HS-27A (cell line): ENCODE results near the gene CFAP77.

Source experiments
- DNase-seq: peaks from one replicate; pipeline ENCODE4 v3.0.0-alpha.2; 2012; ENCODE audit warnings: low read depth, missing footprints

Gene CFAP77

GRCh38 chr9:132451276-132451675 lies 41.3 kb downstream of the CFAP77 start:
- no peak for DNase-seq

- DNase-seq, result no peak
Observed at GRCh38 chr9:132456241-132456640, 46.2 kb downstream of the CFAP77 start.

GRCh38 chr9:132457504-132458236 lies 47.7 kb downstream of the CFAP77 start:
- no peak for DNase-seq

GRCh38 chr9:132458432-132458831 lies 48.4 kb downstream of the CFAP77 start:
- DNase-seq, result no peak

DNA sequence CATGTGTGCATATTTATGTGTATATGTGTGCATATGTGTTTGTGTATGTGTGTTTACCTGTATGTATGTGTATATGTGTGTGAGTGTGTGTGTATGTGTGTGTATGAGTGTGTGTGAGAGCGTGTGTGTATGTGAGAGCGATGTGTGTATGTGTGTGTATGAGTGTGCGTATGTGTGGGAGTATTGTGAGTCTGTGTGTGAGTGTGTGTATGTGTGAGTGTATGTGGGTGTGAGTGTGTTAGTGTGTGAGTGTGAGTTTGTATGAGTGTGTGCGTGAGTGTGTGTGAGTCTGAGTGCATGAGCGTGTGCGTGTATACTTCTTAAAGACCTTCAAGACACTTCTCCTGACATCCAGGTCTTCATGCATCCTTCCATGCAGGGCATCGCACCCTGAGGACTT lies 49.6 kb downstream of the CFAP77 start:
- no peak for DNase-seq

DNA sequence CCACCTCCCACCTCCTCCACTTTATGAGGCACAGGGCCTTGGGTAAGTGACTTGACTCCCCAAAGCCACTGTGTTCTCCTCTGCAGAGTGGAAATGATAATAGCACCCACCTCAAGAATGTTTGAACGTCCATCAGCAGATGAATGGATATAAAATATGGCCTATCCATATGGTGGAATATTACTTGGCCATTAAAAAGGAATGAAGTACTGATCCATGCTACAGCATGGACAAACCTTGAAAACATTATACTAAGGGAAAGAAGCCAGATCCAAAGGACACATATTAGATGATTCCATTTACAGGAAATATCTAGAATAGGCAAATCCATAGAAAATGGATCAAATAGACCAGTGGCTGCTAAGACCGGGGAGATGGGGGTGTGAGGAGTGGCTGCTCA lies 50.2 kb downstream of the CFAP77 start:
- no peak for DNase-seq

DNA sequence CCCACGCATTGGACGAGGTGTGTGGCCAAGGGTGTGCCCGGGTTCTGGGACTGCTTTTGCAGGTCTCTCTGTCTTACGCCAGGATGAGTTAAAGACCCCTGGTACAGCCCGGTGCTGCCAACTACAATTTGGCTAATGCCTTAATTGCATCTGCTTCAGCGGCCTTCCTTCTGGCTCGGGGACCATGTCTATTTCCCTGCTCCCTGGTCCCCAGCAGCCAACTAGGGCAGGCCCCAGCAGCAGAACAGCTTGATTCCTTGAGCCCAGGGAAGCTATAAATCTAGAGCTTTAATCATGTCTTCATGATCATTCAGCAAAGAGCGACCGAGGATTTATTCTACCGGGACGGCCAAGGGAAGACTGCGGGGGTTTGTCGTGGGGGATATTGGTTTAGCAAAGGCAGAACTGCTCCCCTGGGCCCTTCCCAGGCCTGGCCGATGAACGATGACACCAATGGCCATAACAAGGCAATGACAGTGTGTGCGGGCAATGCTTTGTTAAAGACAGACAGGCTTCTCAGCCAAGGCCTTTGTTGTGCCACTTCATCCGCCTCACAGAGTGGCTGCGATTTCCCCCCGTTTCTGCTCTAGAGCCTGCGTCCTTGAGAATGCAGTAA lies 51.4 kb downstream of the CFAP77 start:
- no peak for DNase-seq

GRCh38 chr9:132461971-132462370 lies 52.0 kb downstream of the CFAP77 start:
- DNase-seq, result no peak

GRCh38 chr9:132464547-132464946 lies 54.5 kb downstream of the CFAP77 start:
- DNase-seq, result no peak

DNA sequence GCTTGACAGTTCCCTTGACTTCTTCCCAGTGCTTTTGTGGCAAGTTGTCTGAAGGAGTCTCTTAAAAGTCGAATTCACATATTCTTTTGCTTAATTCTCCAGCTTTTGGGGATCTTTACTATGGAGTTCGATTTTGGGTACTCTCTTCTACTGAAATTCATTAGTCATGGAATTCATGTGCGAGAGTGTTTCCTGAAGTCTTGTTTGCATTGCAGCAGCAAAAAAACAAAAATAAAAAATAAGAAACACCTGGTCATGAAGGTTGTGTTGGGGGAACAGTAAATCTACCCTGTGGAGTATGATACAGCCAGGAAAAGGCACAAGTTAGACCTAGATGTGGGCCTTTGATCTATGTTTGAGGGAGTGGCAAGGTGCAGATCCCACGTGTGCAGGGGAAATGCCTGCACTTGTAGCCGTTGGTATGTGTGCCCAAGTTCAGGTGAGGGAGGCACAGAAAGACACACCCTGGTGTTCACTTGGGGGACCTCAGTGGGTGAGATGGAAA lies 55.2 kb downstream of the CFAP77 start:
- DNase-seq, result no peak

- no peak for DNase-seq
Observed at GRCh38 chr9:132472199-132472598, 62.2 kb downstream of the CFAP77 start.

- no peak for DNase-seq
Observed at GRCh38 chr9:132472599-132472998, 62.6 kb downstream of the CFAP77 start.

DNA sequence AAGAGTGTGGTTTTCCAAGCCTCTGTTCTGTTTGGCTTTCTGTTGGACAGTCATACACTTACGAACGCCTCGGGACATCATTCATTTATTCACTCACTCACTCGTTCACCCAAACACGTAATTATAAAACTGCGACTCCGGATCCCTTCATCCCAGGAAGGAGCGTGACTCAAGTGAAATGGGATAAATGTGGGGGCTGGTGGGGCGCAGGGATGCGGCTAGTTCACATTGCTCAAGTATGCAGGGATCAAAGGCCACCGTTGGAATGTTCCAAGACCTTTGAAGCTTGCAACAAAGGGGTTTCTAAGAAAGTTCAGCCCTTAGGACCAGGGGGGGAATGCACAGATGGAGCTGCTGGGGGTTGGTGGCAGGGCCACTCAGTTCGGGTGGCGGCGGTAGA lies 64.2 kb downstream of the CFAP77 start:
- no peak for DNase-seq

DNA sequence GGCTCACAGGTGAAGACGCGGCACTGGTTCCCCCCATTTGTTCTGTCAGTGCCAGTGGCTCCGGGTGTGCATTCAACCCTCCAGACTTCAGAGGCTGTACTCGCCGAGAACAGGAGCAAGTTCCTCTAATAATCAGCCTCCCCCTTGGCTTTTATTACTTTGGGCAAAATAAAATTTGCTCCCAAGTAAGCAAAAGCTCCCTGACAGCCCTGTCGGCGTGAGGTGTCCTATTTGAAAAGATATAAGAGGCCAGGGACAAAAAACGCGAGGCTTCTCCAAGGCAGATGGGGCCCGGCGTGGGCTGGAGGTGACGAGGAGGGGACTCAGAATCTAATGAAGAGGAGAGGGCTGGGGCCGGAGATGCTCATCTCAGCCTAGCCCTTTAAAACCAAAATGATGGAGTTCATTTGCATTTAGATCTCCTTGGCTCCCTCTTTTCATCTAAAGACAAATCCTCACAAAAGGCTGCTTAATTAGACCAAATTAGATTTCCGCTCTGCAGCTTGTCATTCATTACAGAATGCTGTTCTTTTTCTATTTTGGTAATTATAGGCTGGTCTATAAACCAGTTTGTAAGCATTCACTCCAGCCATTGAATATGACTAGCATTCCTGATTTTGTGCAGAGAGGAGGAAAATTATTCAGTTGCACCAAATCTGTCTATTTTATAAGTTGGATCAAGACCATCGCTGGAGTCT lies 68.5 kb downstream of the CFAP77 start:
- DNase-seq, result no peak

- no peak for DNase-seq
Observed at GRCh38 chr9:132479733-132480132, 69.7 kb downstream of the CFAP77 start.

DNA sequence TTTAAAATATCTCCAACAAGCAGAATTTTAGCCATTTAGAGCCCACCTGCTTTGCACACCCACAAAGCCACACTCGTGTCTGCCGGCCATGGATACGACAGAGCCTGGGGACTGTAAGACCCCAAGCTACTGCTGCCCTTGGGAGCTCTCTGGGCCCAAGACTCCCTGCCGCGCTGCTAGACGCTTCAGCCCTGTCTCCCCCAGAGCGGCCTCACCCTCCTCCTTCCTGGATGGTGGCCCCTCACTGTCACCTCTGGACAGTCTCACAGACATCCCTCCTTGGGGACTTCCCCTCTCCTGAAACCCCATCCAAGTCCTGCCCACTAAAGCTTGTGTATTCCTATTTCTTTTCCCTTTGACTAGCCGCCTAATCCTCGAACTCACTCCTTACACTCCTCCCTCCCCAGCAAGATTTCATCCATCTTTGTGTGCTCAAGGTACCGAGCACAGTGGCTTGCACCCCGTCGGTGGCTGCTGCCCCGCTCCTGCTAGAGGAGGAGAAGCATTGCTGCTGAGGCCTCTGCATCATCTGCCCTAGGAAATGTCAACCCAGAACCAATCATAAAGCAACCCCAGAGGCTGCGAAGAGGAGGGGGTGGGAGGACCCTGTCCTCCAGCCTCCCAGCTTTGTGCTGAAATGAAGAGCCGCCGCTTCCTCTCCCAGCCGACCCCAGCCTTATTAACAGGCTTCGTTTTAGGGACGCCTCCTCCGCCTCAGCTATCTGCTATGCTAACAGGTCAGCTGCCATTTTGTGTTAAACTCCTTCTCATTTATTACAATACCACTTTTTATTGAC lies 71.2 kb downstream of the CFAP77 start:
- DNase-seq, result no peak

DNA sequence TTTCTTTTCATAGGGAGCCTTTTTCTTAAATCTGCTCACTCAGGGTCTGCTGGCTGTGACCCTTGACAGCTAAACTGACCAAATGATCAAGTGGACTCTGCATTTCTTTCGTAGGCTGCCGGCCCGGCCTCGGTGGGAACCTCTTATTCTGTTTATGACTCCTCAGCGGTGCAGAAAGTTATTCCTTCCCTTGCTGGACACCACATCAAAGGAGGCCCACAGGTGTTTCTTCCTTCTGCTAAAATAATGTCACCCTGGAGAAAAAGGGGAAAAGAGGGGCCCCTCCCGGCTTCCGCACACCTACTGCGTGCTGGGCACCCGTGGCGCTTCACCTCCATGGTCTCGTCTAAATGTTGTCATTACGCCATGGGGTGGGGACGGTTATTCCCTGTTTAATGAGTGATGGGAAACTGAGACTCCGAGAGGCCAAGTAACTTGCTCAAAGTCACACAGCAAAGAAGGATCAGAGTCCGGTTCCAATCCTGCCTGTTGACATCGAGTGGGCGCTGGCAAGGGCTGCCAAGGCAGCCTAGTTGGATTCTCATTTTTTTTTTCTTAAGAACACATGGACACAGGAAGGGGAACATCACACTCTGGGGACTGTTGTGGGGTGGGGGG lies 72.3 kb downstream of the CFAP77 start:
- no peak for DNase-seq

DNA sequence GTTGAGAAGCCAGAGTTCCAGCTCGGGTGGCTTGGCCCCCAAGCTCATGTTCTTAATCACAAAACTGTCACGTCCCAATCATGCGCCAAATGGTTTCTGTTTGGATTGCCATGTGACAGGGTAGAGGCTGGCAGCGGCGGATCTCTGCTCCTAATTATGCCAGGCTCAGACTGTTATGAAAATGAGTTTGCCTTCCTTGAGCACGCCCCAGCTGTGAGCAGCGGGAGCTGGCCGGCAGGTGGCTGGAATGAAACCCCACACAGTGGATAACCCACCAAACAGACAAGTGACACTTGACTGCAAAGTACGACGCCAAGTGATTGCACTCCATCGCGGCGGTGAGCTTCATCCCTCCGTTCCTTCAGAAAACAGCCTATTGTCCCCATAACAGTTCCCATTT lies 75.4 kb downstream of the CFAP77 start:
- DNase-seq, result no peak

DNA sequence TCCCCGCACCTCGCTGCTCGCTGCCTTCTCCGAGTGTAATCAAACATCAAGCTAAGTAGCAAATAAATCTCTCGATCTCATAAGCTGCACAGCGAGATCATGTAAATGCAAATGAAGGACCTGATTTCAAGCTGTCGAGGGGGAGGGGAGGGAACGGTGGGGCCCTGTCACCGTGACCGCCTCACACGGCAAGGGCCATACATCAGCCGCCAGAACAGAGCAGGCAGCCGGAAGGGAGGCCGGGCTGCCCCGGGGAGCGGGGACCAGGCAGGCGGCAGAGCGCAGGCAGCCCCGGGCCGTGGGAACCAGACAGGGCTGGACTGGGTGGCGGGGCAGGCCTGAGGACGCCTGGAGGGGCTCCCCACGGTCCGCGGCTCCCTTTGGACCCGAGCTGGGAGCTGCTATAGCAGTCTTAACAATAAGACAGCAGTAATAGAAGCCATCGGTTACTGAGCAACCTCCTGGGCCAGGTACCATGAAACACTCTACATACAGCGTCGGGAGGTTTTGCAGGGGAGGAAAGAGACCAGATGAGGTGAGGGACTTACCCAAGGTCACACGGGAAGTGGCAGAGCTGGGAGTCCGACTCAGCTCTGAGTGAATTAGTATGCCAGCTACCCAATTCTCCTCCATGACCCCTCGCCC lies 76.8 kb downstream of the CFAP77 start:
- DNase-seq, result no peak

GRCh38 chr9:132487351-132487791 lies 77.4 kb downstream of the CFAP77 start:
- no peak for DNase-seq

DNA sequence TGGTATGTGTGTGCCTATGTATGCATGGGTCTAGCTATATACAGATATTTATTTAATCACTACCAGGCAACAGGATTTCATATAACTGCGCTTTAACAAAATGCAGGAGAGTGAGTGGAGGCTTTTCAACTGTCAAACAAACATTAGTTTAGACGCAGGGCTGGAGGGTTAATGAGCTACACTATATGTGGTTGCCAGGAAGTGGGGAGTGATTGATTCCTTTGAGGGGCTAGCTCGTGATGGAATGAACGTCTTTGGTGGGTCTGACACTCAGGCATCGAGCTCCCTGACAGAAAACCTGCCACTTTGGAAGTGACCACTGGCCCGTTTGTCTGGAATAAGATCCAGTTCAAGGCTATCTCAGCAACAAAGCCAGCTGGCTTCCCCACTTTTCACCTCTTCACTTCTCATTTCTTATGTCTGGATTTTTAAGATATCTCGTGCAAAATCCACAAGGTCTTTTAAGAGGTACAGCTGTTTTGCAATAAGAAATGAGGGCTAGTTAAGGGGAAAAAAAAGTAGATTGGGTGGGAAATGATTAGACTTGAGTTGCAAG lies 78.0 kb downstream of the CFAP77 start:
- DNase-seq, result no peak
